Measurements from ENCODE around the gene GPATCH3. TPM values are rescaled to one million over a fixed set of nuclear protein-coding genes. Genes with fewer than 3 reads are reported as not detected.
A peak's percentile ranks its signal among the peaks of the same experiment; 100 is the strongest.
"Not testable (repeated sequence)": the region's sequence is repeated elsewhere in the genome, so short reads cannot be mapped to it uniquely, and the experiment has no call there.

The GPATCH3 gene
- polyA plus RNA-seq, 4 donors = 11.0 to 55.7 (median 28.7) TPM

- no peaks in the 10 kb centered on the region for H3K27me3 ChIP-seq (ENCODE audit: control insufficient read depth in 3 of 3, insufficient read depth in 3 of 3, low read length in 3 of 3)
- no peak overlapping the region for H3K4me3 ChIP-seq (ENCODE audit: low read depth in 1 of 3, low read length in 3 of 3)
- H3K27ac ChIP-seq (ENCODE audit: low read depth in 1 of 3, low read length in 2 of 3) = no peak overlapping the region
- WGBS, 3 donors = 70 to 76% (median 75%) methylated on average over 9 of the region's 9 CpGs
- H3K4me1 ChIP-seq (ENCODE audit: control insufficient read depth in 3 of 3, insufficient read depth in 2 of 3, low read depth in 1 of 3, low read length in 2 of 3) = peaks cover 0 to 66% (median 3%) of the 10 kb centered on the region in 3 donors
- FAIRE-seq (no peak), DNase-seq (peak in 1 of 2 donors; percentile 36)
- peaks cover 4 to 97% (median 16%) of the 10 kb centered on the region in 3 donors for H3K36me3 ChIP-seq (ENCODE audit: control insufficient read depth in 3 of 3, insufficient read depth in 2 of 3, low read depth in 1 of 3, low read length in 3 of 3)
- no peaks in the 10 kb centered on the region for H3K9me3 ChIP-seq (ENCODE audit: control insufficient read depth in 2 of 2, insufficient read depth in 1 of 2, low read depth in 1 of 2, low read length in 1 of 2)
Measured at GRCh38 chr1:26852701-26853100, 47.6 kb downstream of the GPATCH3 start.

GRCh38 chr1:26851106-26851684 lies 49.1 kb downstream of the GPATCH3 start:
- H3K9me3 ChIP-seq (ENCODE audit: control insufficient read depth in 2 of 2, insufficient read depth in 1 of 2, low read depth in 1 of 2, low read length in 1 of 2) = no peaks in the 10 kb centered on the region
- peaks cover 4 to 92% (median 19%) of the 10 kb centered on the region in 3 donors for H3K36me3 ChIP-seq (ENCODE audit: control insufficient read depth in 3 of 3, insufficient read depth in 2 of 3, low read depth in 1 of 3, low read length in 3 of 3)
- no peak for FAIRE-seq
- H3K4me1 ChIP-seq (ENCODE audit: control insufficient read depth in 3 of 3, insufficient read depth in 2 of 3, low read depth in 1 of 3, low read length in 2 of 3) = peaks cover 0 to 64% (median 3%) of the 10 kb centered on the region in 3 donors
- no peak overlapping the region for H3K27ac ChIP-seq (ENCODE audit: low read depth in 1 of 3, low read length in 2 of 3)
- H3K4me3 ChIP-seq (ENCODE audit: low read depth in 1 of 3, low read length in 3 of 3) = no peak overlapping the region
- WGBS, 3 donors = 89 to 93% (median 90%) methylated on average over 12 of the region's 12 CpGs
- no peaks in the 10 kb centered on the region for H3K27me3 ChIP-seq (ENCODE audit: control insufficient read depth in 3 of 3, insufficient read depth in 3 of 3, low read length in 3 of 3)
- DNase-seq = no peak

- FAIRE-seq (no peak), DNase-seq (peak; percentile 94 to 100)
- Histone ChIP-seq H3K36me3 (ENCODE audit: control insufficient read depth in 3 of 3, insufficient read depth in 2 of 3, low read depth in 1 of 3, low read length in 3 of 3) (peaks cover 4 to 77% (median 17%) of the 10 kb centered on the region in 3 donors), H3K4me3 (ENCODE audit: low read depth in 1 of 3, low read length in 3 of 3) (no peak overlapping the region), H3K27me3 (ENCODE audit: control insufficient read depth in 3 of 3, insufficient read depth in 3 of 3, low read length in 3 of 3) (no peaks in the 10 kb centered on the region), H3K4me1 (ENCODE audit: control insufficient read depth in 3 of 3, insufficient read depth in 2 of 3, low read depth in 1 of 3, low read length in 2 of 3) (peaks cover 0 to 44% (median 3%) of the 10 kb centered on the region in 3 donors), H3K9me3 (ENCODE audit: control insufficient read depth in 2 of 2, insufficient read depth in 1 of 2, low read depth in 1 of 2, low read length in 1 of 2) (no peaks in the 10 kb centered on the region), H3K27ac (ENCODE audit: low read depth in 1 of 3, low read length in 2 of 3) (peak overlapping the region; percentile 81 to 88 (median 82))
- 26 to 55% (median 44%) methylated on average over 7 to 10 of the region's 10 CpGs for WGBS, 3 donors
Measured at GRCh38 chr1:26848941-26849774, 51.1 kb downstream of the GPATCH3 start.

GRCh38 chr1:26848499-26848898 lies 51.8 kb downstream of the GPATCH3 start:
- H3K27ac ChIP-seq (ENCODE audit: low read depth in 1 of 3, low read length in 2 of 3) = peak overlapping the region; percentile 81 to 88 (median 82)
- no peak overlapping the region for H3K4me3 ChIP-seq (ENCODE audit: low read depth in 1 of 3, low read length in 3 of 3)
- H3K4me1 ChIP-seq (ENCODE audit: control insufficient read depth in 3 of 3, insufficient read depth in 2 of 3, low read depth in 1 of 3, low read length in 2 of 3) = peaks cover 0 to 37% (median 3%) of the 10 kb centered on the region in 3 donors
- peaks cover 4 to 73% (median 17%) of the 10 kb centered on the region in 3 donors for H3K36me3 ChIP-seq (ENCODE audit: control insufficient read depth in 3 of 3, insufficient read depth in 2 of 3, low read depth in 1 of 3, low read length in 3 of 3)
- no peaks in the 10 kb centered on the region for H3K27me3 ChIP-seq (ENCODE audit: control insufficient read depth in 3 of 3, insufficient read depth in 3 of 3, low read length in 3 of 3)
- WGBS, 3 donors = 70 to 88% (median 72%) methylated on average over 10 of the region's 10 CpGs
- no peaks in the 10 kb centered on the region for H3K9me3 ChIP-seq (ENCODE audit: control insufficient read depth in 2 of 2, insufficient read depth in 1 of 2, low read depth in 1 of 2, low read length in 1 of 2)
- DNase-seq (no peak), FAIRE-seq (no peak)

- not testable (repeated sequence) for FAIRE-seq; H3K9me3 ChIP-seq (ENCODE audit: control insufficient read depth in 2 of 2, insufficient read depth in 1 of 2, low read depth in 1 of 2, low read length in 1 of 2); H3K4me3 ChIP-seq (ENCODE audit: low read depth in 1 of 3, low read length in 3 of 3); DNase-seq; H3K27me3 ChIP-seq (ENCODE audit: control insufficient read depth in 3 of 3, insufficient read depth in 3 of 3, low read length in 3 of 3); H3K27ac ChIP-seq (ENCODE audit: low read depth in 1 of 3, low read length in 2 of 3)
- 61 to 85% (median 74%) methylated on average over 6 of the region's 6 CpGs for WGBS, 3 donors
- peaks cover 4 to 74% (median 17%) of the 10 kb centered on the region in 3 donors for H3K36me3 ChIP-seq (ENCODE audit: control insufficient read depth in 3 of 3, insufficient read depth in 2 of 3, low read depth in 1 of 3, low read length in 3 of 3)
- H3K4me1 ChIP-seq (ENCODE audit: control insufficient read depth in 3 of 3, insufficient read depth in 2 of 3, low read depth in 1 of 3, low read length in 2 of 3) = peaks cover 0 to 32% (median 3%) of the 10 kb centered on the region in 3 donors
Measured at GRCh38 chr1:26847826-26848225, 52.4 kb downstream of the GPATCH3 start.

- no peak for DNase-seq
- 91 to 92% (median 92%) methylated on average over 13 of the region's 13 CpGs for WGBS, 3 donors
- no peak for FAIRE-seq
- H3K4me1 ChIP-seq (ENCODE audit: control insufficient read depth in 3 of 3, insufficient read depth in 2 of 3, low read depth in 1 of 3, low read length in 2 of 3) = peaks cover 0 to 13% (median 0%) of the 10 kb centered on the region in 3 donors
- H3K27ac ChIP-seq (ENCODE audit: low read depth in 1 of 3, low read length in 2 of 3) = no peak overlapping the region
- H3K27me3 ChIP-seq (ENCODE audit: control insufficient read depth in 3 of 3, insufficient read depth in 3 of 3, low read length in 3 of 3) = no peaks in the 10 kb centered on the region
- no peak overlapping the region for H3K4me3 ChIP-seq (ENCODE audit: low read depth in 1 of 3, low read length in 3 of 3)
- H3K9me3 ChIP-seq (ENCODE audit: control insufficient read depth in 2 of 2, insufficient read depth in 1 of 2, low read depth in 1 of 2, low read length in 1 of 2) = no peaks in the 10 kb centered on the region
- peaks cover 6 to 66% (median 7%) of the 10 kb centered on the region in 3 donors for H3K36me3 ChIP-seq (ENCODE audit: control insufficient read depth in 3 of 3, insufficient read depth in 2 of 3, low read depth in 1 of 3, low read length in 3 of 3)
Measured at GRCh38 chr1:26844424-26845196, 55.7 kb downstream of the GPATCH3 start.

Other genes with a start within 250 kb of the GPATCH3 start
- gene ARID1A, start 204.5 kb downstream of the GPATCH3 start, polyA plus RNA-seq = 10 to 100 TPM in 3 of 4 donors, 1 to 10 TPM in 1; 7.8 to 59.7 (median 18.7) TPM
- 10 to 100 TPM in 2 of 4 donors, 1 to 10 TPM in 2; 3.4 to 19.6 (median 8.5) TPM for gene PIGV, start 112.5 kb downstream of the GPATCH3 start, polyA plus RNA-seq
- gene ZDHHC18, start 73.8 kb downstream of the GPATCH3 start, polyA plus RNA-seq = 10 to 100 TPM in 2 of 4 donors, 1 to 10 TPM in 2; 7.2 to 15.7 (median 9.2) TPM
- gene SFN, start 37.3 kb downstream of the GPATCH3 start, polyA plus RNA-seq = 100 to 1,000 TPM in 2 of 4 donors, 10 to 100 TPM in 1, 1 to 10 TPM in 1; 3.3 to 137 (median 97.8) TPM
- 10 to 100 TPM; 13.5 to 29.1 (median 20.0) TPM for gene GPN2, start 10.2 kb downstream of the GPATCH3 start, polyA plus RNA-seq
- 100 to 1,000 TPM in 2 of 4 donors, 10 to 100 TPM in 2; 54.9 to 443 (median 216) TPM for gene NR0B2, start 13.5 kb upstream of the GPATCH3 start, polyA plus RNA-seq
- 10 to 100 TPM; 39.4 to 70.5 (median 50.1) TPM for gene NUDC, start 21.3 kb upstream of the GPATCH3 start, polyA plus RNA-seq
- 10 to 100 TPM; 19.9 to 30.8 (median 27.1) TPM for gene KDF1, start 60.0 kb upstream of the GPATCH3 start, polyA plus RNA-seq
- 10 to 100 TPM in 3 of 4 donors, 1 to 10 TPM in 1; 4.6 to 15.6 (median 11.8) TPM for gene TRNP1, start 93.2 kb upstream of the GPATCH3 start, polyA plus RNA-seq
- gene TENT5B, start 112.4 kb upstream of the GPATCH3 start, polyA plus RNA-seq = 1 to 10 TPM in 2 of 4 donors, under 1 TPM in 2; 0.27 to 3.9 (median 1.1) TPM

Data from small intestine (tissue), 7 donors.